ENCODE measurements around the gene KPNA1.
"Not testable (repeated sequence)": the region's sequence is repeated elsewhere in the genome, so short reads cannot be mapped to it uniquely, and the experiment has no call there.

KPNA1 gene

DNA sequence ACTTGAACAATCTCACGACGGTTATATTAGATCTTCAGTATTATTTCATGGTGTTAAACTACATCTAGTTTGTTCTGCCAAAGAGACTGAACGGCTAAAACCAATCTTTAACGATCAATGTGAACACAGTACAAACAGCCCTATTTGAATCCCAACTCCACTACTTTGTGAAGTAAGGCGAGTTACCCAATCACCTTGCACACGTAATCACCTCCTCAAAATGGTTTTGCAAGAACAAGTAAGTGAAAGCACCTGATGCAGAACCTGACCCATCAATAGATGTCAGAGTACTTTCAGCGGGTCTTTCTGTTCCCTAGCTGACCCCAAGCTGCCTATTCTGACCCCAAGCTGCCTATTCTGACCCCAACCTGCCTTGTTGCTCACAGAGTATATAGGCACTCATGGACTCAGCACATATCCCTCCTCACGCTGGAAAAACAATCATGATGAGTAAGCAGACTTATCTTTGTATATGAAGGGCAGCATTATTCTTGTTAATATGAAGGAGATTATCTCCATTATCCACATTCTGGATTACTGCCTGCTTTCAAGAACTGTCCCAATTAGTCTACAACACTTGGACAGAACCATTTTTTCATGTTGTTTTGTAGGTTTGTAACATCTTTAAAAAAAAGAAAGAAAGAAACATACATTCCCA lies 3.7 kb downstream of the KPNA1 start:
- no peak overlapping the region for H3K4me3 ChIP-seq (ENCODE audit: low read depth, low read length)
- TF ChIP-seq, protein P1, sequence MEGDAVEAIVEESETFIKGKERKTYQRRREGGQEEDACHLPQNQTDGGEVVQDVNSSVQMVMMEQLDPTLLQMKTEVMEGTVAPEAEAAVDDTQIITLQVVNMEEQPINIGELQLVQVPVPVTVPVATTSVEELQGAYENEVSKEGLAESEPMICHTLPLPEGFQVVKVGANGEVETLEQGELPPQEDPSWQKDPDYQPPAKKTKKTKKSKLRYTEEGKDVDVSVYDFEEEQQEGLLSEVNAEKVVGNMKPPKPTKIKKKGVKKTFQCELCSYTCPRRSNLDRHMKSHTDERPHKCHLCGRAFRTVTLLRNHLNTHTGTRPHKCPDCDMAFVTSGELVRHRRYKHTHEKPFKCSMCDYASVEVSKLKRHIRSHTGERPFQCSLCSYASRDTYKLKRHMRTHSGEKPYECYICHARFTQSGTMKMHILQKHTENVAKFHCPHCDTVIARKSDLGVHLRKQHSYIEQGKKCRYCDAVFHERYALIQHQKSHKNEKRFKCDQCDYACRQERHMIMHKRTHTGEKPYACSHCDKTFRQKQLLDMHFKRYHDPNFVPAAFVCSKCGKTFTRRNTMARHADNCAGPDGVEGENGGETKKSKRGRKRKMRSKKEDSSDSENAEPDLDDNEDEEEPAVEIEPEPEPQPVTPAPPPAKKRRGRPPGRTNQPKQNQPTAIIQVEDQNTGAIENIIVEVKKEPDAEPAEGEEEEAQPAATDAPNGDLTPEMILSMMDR (IDR thresholded peaks at IDR 0.05; ENCODE audit: borderline replicate concordance, insufficient read depth, low read depth, low read length), result no peak

GRCh38 chr3:122508944-122509343 lies 5.8 kb downstream of the KPNA1 start:
- H3K4me3 ChIP-seq (ENCODE audit: low read depth, low read length), result not testable (repeated sequence)

DNA sequence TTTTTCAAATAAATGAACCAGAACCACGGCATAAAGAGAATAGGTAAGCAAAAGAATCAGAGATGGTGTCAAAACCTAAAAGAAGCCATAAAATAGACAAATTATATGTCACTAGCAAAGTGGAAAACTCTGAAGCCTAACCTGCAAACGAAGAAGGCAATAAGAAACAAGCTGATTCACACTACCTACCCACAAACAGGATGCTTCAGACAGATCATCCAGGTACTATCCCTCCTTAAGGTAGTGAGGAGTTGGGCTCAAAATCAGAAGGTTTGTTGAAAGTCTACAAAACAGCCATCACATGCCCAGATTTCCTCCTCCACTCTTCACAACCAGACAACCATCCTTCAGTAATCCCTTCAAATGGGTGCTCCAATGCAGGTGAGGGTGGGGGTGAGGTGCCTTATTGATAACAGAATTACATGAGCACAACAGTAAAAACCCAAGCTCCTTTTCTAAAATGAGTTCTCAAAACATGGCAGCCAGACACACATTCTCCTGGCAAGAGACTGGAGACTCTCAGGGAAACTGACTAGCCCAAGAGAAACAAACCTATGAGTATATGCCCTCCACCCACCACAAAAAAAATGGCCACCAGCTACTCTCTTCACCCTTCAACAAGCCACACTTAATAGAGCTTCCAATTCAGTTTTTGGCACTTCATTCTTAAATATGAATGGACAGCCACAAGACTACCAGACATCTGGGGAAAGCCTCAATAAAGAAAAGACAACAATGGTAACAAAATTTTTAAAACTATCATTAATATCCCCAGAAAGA lies 6.4 kb downstream of the KPNA1 start:
- H3K4me3 ChIP-seq (ENCODE audit: low read depth, low read length), result no peak overlapping the region
- TF ChIP-seq, protein P1 (IDR thresholded peaks at IDR 0.05; ENCODE audit: borderline replicate concordance, insufficient read depth, low read depth, low read length), result no peak

- no peak overlapping the region for H3K4me3 ChIP-seq (ENCODE audit: low read depth, low read length)
- TF ChIP-seq, protein P1 (IDR thresholded peaks at IDR 0.05; ENCODE audit: borderline replicate concordance, insufficient read depth, low read depth, low read length), result no peak
These were observed 8.3 kb downstream of the KPNA1 start for GRCh38 chr3:122506450-122506849.

DNA sequence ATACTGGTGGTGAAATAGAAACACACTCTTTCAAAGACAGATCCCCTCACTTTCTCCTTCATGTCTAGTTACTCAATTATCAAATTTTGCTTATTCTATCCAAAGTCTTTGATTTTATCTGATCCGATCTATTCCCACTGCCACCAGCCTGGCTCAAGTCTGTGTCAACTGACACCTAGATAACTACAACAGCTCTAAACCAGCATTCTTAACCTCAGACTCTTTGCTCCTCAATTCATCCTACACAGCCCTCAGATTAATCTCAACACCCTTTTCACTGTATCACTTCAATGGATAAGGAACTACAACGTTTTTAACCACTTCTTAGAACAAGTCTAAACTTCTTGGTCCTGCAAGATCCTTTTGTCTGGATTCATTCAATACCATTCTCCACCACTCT lies 9.1 kb downstream of the KPNA1 start:
- TF ChIP-seq, protein P1 (IDR thresholded peaks at IDR 0.05; ENCODE audit: borderline replicate concordance, insufficient read depth, low read depth, low read length), result no peak
- H3K4me3 ChIP-seq (ENCODE audit: low read depth, low read length), result no peak overlapping the region

DNA sequence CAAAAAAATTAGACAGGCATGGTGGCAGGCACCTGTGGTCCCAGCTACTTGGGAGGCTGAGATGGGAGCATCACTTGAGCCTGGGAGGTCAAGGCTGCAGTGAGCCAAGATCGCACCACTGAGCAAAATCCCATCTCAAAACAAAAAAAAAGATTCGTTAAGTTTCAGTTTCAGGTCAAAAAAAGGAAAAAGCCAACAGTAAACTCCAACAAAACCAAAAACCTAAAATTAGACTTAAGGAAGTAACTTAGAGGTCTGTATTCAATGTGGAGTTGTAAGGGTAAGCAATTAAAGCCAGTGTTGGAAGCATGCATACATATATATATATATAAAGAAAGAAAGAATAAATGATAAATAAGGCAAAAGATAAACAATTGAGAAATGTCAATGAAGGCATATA lies 11.8 kb downstream of the KPNA1 start:
- TF ChIP-seq, protein P1 (IDR thresholded peaks at IDR 0.05; ENCODE audit: borderline replicate concordance, insufficient read depth, low read depth, low read length), result no peak
- no peak overlapping the region for H3K4me3 ChIP-seq (ENCODE audit: low read depth, low read length)

- TF ChIP-seq, protein P1 (IDR thresholded peaks at IDR 0.05; ENCODE audit: borderline replicate concordance, insufficient read depth, low read depth, low read length), result no peak
- H3K4me3 ChIP-seq (ENCODE audit: low read depth, low read length), result no peak overlapping the region
These were observed 12.6 kb downstream of the KPNA1 start for GRCh38 chr3:122502139-122502538.

- H3K4me3 ChIP-seq (ENCODE audit: low read depth, low read length), result not testable (repeated sequence)
These were observed 13.8 kb downstream of the KPNA1 start for GRCh38 chr3:122500964-122501363.

Measured in GM12875 (cell line).